Panc1 (cell line): ENCODE data around the gene LETMD1. TPM values are rescaled to one million over a fixed set of nuclear protein-coding genes. Genes with fewer than 3 reads are reported as not detected.

Experiments used
- ATAC-seq: fragments of 200-7000 bp; cut with Tn5 transposase; 2 replicates; pipeline ENCODE4 v1.9.1; 2020; ENCODE audit warnings: mild to moderate bottlenecking, moderate library complexity
- BruUV-seq: library from RNA; stranded (reverse); fragments of 400-500 nt; replicated peaks from 2 replicates; lab custom pipeline; 2021; lab: Mats Ljungman, UMichigan
- CTCF ChIA-PET: fragments of 300-600 bp; sonication (Branson Sonifier 250); formaldehyde crosslinking; loops from one replicate; lab custom pipeline; 2022; ENCODE audit warnings: antibody characterized with exemption; lab: Charles Lee
- POLR2A ChIA-PET: fragments of 300-600 bp; sonication (Branson Sonifier 250); formaldehyde crosslinking; loops from one replicate; lab custom pipeline; 2022; ENCODE audit warnings: antibody characterized with exemption; lab: Charles Lee
- DNase-seq: peaks from one replicate; pipeline ENCODE4 v3.0.0-alpha.2; 2010; ENCODE audit warnings: low read depth, low spot score
- H3K27ac ChIP-seq: 2 replicates; pipeline ENCODE4 v1.5.1; 2011; ENCODE audit warnings: mild to moderate bottlenecking, low read length, inconsistent platforms
- H3K27me3 ChIP-seq: fragments of 200-500 bp; sonication (Bioruptor generic); 2 replicates; pipeline ENCODE4 v1.6.0; 2014; ENCODE audit warnings: low read length, inconsistent platforms; ENCODE audit not compliant: control insufficient read depth, insufficient read depth
- H3K36me3 ChIP-seq: fragments of 200-500 bp; sonication (Bioruptor generic); 2 replicates; pipeline ENCODE4 v1.5.1; 2014; ENCODE audit warnings: inconsistent platforms, mild to moderate bottlenecking, low read length, moderate library complexity; ENCODE audit not compliant: control insufficient read depth, insufficient read depth
- H3K4me1 ChIP-seq: 2 replicates; pipeline ENCODE4 v1.5.1; 2011; ENCODE audit warnings: inconsistent platforms, mild to moderate bottlenecking, low read length, moderate library complexity; ENCODE audit not compliant: control insufficient read depth, insufficient read depth
- H3K4me3 ChIP-seq, 2 experiments: 2 replicates each; pipeline ENCODE4 v1.5.1; 2011 to 2012; ENCODE audit warnings: low read depth in 2 of 2, low read length in 2 of 2, mild to moderate bottlenecking in 2 of 2, inconsistent platforms in 1 of 2, moderate library complexity in 1 of 2
- H3K9me3 ChIP-seq: fragments of 200-500 bp; sonication (Bioruptor generic); 2 replicates; pipeline ENCODE4 v1.5.1; 2014; ENCODE audit warnings: low read depth, mild to moderate bottlenecking, inconsistent platforms, low read length, moderate library complexity; ENCODE audit not compliant: control insufficient read depth, insufficient read depth
- CTCF ChIP-seq: fragments of 450-650 bp; IDR thresholded peaks from 2 replicates; pipeline ENCODE4 v1.5.1; 2017; ENCODE audit warnings: mild to moderate bottlenecking
- POLR2AphosphoS5 ChIP-seq: IDR thresholded peaks from 2 replicates; pipeline ENCODE4 v1.6.1; 2012; ENCODE audit warnings: mild to moderate bottlenecking, low read depth, low read length, moderate library complexity
- SIN3A ChIP-seq: IDR thresholded peaks from 2 replicates; pipeline ENCODE4 v1.6.1; 2012; ENCODE audit warnings: low read depth, mild to moderate bottlenecking, low read length, moderate library complexity, borderline replicate concordance; ENCODE audit not compliant: insufficient read depth
- TCF7L2 ChIP-seq: IDR thresholded peaks from 2 replicates; pipeline ENCODE4 v1.6.1; 2011; ENCODE audit warnings: mild to moderate bottlenecking, low read depth, low read length, inconsistent platforms
- in situ Hi-C: cut with HindIII; loops from 2 replicates; pipeline ENCODE4 v1.10.0; 2016; ENCODE audit warnings: low sequenced_read_pairs, low pct_unique_long_range_greater_than_20kb
- intact Hi-C: fragments of 100-400 bp; cut with micrococcal nuclease; formaldehyde crosslinking; loops from one replicate; pipeline ENCODE4 v1.10.0; 2022; ENCODE audit not compliant: unreplicated experiment
- total RNA-seq: library from RNA; stranded (reverse); gene quantifications from one replicate; pipeline ENCODE4 v1.2.1, GENCODE V29; 2021; ENCODE audit not compliant: unreplicated experiment
- TF ChIP-seq, protein P1 (sequence below), 2 experiments: IDR thresholded peaks; 2 replicates each; pipeline ENCODE4 v1.6.1; 2011 to 2012; ENCODE audit warnings: low read depth in 2 of 2, control low read depth in 1 of 2, low read length in 1 of 2, mild to moderate bottlenecking in 1 of 2, moderate library complexity in 1 of 2; ENCODE audit not compliant: insufficient read depth in 1 of 2

LETMD1 gene
- total RNA-seq, 1 experiment from 2014 or later: 47.9 TPM

DNA sequence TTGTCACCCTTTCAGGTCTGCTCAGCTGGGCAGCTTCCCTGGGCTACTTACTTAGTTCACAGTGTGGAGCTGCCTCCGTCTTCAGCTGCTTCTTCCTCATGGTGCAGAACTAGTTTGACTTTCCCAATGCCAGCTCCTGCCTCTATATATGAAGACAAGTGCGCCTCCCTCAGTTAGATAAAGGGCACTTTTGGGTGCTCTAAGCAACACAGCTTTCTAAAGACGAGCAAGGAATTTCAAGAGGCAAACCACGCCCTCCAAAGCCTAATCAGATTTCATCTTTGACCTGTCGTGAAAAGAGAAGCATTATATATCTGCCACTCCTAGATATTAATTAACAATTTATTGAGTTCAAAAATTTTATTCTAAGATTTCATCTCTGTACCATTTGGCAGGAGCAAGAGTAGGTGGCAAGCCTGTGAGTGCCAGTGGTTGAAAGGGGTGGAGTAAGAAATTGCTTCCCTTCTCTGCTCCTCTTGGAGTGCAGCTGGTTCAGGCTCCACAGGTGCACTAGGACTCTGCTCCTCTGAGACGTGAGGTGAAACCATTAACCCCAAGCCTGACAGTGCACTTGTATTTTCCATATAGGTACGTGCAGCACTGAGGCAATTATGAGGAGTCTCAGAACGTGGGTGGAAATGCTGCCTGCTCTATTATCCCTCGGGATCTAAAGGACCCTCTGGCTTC, 19.9 kb upstream of the LETMD1 start:
- Histone ChIP-seq H3K27me3 (no peaks in the 10 kb centered on the region), H3K36me3 (no peaks in the 10 kb centered on the region), H3K4me3 (peak overlapping the region in 1 of 2 experiments; percentile 33; a peak in 2 of 4 replicates), H3K27ac (peak overlapping the region; percentile 36; the same call in 1 of the 2 replicates), H3K4me1 (peaks cover 17% of the 10 kb centered on the region), H3K9me3 (no peaks in the 10 kb centered on the region)
- TF ChIP-seq, protein P1, sequence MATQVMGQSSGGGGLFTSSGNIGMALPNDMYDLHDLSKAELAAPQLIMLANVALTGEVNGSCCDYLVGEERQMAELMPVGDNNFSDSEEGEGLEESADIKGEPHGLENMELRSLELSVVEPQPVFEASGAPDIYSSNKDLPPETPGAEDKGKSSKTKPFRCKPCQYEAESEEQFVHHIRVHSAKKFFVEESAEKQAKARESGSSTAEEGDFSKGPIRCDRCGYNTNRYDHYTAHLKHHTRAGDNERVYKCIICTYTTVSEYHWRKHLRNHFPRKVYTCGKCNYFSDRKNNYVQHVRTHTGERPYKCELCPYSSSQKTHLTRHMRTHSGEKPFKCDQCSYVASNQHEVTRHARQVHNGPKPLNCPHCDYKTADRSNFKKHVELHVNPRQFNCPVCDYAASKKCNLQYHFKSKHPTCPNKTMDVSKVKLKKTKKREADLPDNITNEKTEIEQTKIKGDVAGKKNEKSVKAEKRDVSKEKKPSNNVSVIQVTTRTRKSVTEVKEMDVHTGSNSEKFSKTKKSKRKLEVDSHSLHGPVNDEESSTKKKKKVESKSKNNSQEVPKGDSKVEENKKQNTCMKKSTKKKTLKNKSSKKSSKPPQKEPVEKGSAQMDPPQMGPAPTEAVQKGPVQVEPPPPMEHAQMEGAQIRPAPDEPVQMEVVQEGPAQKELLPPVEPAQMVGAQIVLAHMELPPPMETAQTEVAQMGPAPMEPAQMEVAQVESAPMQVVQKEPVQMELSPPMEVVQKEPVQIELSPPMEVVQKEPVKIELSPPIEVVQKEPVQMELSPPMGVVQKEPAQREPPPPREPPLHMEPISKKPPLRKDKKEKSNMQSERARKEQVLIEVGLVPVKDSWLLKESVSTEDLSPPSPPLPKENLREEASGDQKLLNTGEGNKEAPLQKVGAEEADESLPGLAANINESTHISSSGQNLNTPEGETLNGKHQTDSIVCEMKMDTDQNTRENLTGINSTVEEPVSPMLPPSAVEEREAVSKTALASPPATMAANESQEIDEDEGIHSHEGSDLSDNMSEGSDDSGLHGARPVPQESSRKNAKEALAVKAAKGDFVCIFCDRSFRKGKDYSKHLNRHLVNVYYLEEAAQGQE (IDR thresholded peaks at IDR 0.05; ENCODE audit: insufficient read depth in 1 of 2, low read depth in 2 of 2, low read length in 1 of 2): no peak
- no peak for TF ChIP-seq POLR2AphosphoS5
- peak; percentile 75 for TF ChIP-seq CTCF
- no peak for TF ChIP-seq SIN3A
- no peak for TF ChIP-seq TCF7L2
- no TSS peak for BruUV-seq
- intact Hi-C loops: loop anchor here (5.0 kb wide), 1 partner anchor 201 kb away; no protein-coding TSS in a partner anchor
- POLR2A ChIA-PET: interaction anchor here (0.7 to 1.0 kb wide), 2 partner anchors 265 to 632 kb away, joined by 3 read pairs; partner anchors contain the start of gene FAM186A
- peak; percentile 46 for DNase-seq
- CTCF ChIA-PET: interaction anchor here (0.5 to 1.1 kb wide), 5 partner anchors 41 to 525 kb away, joined by 5 to 8 read pairs (median 6); no protein-coding TSS in a partner anchor
- in situ Hi-C loops: no loop called here
- peak; percentile 39; the same call in 1 of the 2 replicates for ATAC-seq

GRCh38 chr12:51028813-51029150, 19.3 kb upstream of the LETMD1 start:
- TF ChIP-seq SIN3A: no peak
- TF ChIP-seq, protein P1 (IDR thresholded peaks at IDR 0.05; ENCODE audit: insufficient read depth in 1 of 2, low read depth in 2 of 2, low read length in 1 of 2): no peak
- no peak for TF ChIP-seq POLR2AphosphoS5
- no peak for TF ChIP-seq TCF7L2
- no peak for TF ChIP-seq CTCF
- no TSS peak for BruUV-seq

More at GRCh38 chr12:51028813-51029150, 19.3 kb upstream of the LETMD1 start:
- DNase-seq: no peak
- in situ Hi-C loops (no loop called here), intact Hi-C loops (loop anchor here (5.0 kb wide), 1 partner anchor 201 kb away; no protein-coding TSS in a partner anchor)
- peak overlapping the region; percentile 36; the same call in 1 of the 2 replicates for H3K27ac ChIP-seq
- H3K9me3 ChIP-seq: no peaks in the 10 kb centered on the region
- no peaks in the 10 kb centered on the region for H3K27me3 ChIP-seq
- H3K4me3 ChIP-seq: peak overlapping the region in 1 of 2 experiments; percentile 33; a peak in 2 of 4 replicates
- ChIA-PET POLR2A (interaction anchor here (0.5 to 1.0 kb wide), 3 partner anchors 265 to 801 kb away, joined by 3 to 16 read pairs (median 12); no protein-coding TSS in a partner anchor), CTCF (interaction anchor here (1.1 kb wide), 1 partner anchor 203 kb away, joined by 8 read pairs; no protein-coding TSS in a partner anchor)
- H3K4me1 ChIP-seq: peaks cover 12% of the 10 kb centered on the region
- ATAC-seq: no peak
- no peaks in the 10 kb centered on the region for H3K36me3 ChIP-seq
